T-helper 1 cell treated with Interleukin-12 subunit alpha and Interleukin-12 subunit beta and Interleukin-4 antibody, amounts not matched to agents 30 ng/mL and 1 ng/mL, for 36 hours (primary cell): ENCODE results near the gene HAUS8. TPM values are rescaled to one million over a fixed set of nuclear protein-coding genes. Genes with fewer than 3 reads are reported as not detected.
"Not testable (repeated sequence)": the region's sequence is repeated elsewhere in the genome, so short reads cannot be mapped to it uniquely, and the experiment has no call there.

Experiments
- intact Hi-C: fragments of 100-400 bp; cut with micrococcal nuclease; formaldehyde crosslinking; loops from one replicate; pipeline ENCODE4 v1.15.1; 2024
- total RNA-seq: library from RNA; stranded (reverse); gene quantifications from 2 replicates; pipeline ENCODE4 v1.2.3, GENCODE V29; 2022

HAUS8 gene
- total RNA-seq, 1 donor from 2014 or later: 22.8 TPM

DNA sequence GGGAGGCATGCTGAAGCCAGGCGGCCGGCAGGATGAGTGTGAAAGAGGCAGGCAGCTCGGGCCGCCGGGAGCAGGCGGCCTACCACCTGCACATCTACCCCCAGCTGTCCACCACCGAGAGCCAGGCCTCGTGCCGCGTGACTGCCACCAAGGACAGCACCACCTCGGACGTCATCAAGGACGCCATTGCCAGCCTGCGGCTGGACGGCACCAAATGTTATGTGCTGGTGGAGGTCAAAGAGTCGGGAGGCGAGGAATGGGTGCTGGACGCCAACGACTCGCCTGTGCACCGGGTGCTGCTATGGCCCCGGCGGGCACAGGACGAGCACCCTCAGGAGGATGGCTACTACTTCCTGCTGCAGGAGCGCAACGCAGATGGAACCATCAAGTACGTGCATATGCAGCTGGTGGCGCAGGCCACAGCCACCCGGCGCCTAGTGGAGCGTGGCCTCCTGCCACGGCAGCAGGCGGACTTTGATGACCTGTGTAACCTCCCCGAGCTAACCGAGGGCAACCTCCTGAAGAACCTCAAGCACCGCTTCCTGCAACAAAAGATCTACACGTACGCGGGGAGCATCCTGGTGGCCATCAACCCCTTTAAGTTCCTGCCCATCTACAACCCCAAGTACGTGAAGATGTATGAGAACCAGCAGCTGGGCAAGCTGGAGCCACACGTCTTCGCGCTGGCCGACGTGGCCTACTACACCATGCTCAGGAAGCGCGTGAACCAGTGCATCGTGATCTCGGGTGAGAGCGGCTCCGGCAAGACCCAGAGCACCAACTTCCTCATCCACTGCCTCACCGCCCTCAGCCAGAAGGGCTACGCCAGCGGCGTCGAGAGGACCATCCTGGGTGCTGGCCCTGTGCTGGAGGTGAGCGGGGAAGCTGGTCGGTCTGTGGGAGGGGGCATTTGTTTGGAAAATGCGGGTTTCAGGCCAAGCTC lies 26.7 kb upstream of the HAUS8 start:
- intact Hi-C loops: no loop called here

GRCh38 chr19:17098326-17098725 lies 23.1 kb upstream of the HAUS8 start:
- intact Hi-C loops: no loop called here

DNA sequence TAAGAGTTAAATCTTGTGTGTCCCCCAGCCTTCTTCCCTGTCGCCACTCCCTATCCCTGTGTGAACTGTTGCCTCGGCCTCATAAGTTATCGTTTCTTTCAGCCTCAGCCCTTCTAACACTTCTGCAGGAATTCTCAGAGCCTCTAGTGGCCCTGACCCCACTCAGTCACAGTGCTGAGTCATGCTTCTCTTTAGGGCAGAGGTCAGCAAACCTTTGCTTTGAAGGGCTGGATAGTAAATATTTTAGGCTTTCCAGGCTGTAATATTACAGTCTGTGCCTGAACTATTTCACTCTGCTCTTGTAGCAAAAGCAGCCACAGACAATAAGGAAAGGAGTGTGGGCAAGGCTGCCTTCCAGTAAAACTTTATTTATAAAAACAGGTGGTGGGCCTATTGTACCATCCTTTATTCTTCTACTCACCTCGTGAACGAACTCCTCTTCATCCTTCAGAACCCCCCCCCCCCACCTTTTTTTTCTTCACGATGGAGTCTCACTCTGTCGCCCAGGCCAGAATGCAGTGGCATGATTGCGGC lies 22.4 kb upstream of the HAUS8 start:
- intact Hi-C loops: no loop called here

GRCh38 chr19:17095141-17095919 lies 20.1 kb upstream of the HAUS8 start:
- intact Hi-C loops: no loop called here

GRCh38 chr19:17094694-17095093 lies 19.4 kb upstream of the HAUS8 start:
- intact Hi-C loops: not testable (repeated sequence)

- intact Hi-C loops: no loop called here
These were observed 17.4 kb upstream of the HAUS8 start for GRCh38 chr19:17092696-17093095.

DNA sequence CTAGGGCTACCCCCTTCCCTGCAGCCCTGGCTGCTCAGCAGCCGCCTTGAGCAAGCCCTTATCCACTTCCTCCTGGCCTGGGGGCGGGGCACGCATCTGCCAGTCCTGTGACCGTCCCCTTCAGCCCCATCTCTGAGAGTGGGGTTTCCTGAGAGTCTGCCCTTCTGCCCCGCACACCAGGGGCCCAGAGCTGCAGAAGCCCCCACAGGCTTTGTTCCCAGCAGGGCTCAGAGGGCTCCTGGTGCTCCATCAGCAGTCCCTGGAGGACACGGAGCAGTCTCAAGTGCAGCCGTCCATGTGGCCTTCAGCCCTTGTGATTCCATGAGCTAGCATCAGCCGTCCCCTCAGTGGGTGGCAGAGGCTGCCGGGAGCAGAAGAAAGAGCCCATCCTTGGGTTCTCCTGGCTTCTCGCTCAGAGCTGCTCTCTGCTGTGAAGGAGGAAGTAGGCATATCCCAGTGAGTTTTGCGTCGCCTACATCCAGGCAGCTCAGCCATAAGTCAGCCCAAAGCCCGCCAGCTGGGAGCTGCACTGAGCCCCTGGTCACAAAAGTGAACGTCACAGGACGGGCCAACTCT lies 16.6 kb upstream of the HAUS8 start:
- intact Hi-C loops: no loop called here

GRCh38 chr19:17090583-17090982 lies 15.3 kb upstream of the HAUS8 start:
- intact Hi-C loops: no loop called here

GRCh38 chr19:17088552-17088951 lies 13.3 kb upstream of the HAUS8 start:
- intact Hi-C loops: no loop called here

DNA sequence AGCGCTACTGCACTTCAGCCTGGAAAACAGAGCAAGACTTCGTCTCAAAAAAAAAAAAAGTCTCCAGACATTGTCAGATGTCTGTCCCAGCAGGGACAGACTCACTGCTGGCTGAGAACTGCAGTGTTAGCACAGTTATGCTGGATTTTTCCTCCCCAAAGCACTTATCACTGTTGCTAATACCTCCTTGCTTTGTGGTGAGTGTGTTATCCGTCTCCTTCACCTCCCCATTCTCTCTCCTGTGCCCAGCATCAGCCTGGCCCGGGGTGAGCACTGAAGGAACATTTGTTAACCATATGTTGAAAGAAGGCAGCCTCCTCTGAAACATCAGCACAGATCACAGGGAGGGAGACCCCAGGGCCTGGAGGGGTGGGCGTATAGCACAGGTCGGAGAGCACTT lies 11.6 kb upstream of the HAUS8 start:
- intact Hi-C loops: no loop called here

DNA sequence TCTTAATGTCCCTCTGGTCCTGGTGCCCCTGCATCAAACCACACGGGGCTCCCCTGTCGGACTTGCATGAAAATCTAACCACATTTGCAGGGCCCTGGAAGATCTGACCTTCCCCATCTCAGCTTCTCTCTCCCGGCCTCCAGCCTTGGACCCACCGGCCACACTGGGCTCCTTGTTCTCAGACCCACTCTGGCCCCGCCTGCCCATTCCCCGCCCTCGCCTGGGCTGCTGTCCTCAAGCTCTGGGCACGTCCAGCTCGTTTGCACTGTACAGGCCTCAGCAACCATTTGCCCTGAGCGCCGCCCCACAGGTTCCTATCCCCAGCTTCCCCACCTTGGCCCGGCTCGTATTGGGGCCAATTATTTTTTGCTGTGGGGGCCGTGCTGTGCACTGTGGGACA lies 10.9 kb upstream of the HAUS8 start:
- intact Hi-C loops: no loop called here

DNA sequence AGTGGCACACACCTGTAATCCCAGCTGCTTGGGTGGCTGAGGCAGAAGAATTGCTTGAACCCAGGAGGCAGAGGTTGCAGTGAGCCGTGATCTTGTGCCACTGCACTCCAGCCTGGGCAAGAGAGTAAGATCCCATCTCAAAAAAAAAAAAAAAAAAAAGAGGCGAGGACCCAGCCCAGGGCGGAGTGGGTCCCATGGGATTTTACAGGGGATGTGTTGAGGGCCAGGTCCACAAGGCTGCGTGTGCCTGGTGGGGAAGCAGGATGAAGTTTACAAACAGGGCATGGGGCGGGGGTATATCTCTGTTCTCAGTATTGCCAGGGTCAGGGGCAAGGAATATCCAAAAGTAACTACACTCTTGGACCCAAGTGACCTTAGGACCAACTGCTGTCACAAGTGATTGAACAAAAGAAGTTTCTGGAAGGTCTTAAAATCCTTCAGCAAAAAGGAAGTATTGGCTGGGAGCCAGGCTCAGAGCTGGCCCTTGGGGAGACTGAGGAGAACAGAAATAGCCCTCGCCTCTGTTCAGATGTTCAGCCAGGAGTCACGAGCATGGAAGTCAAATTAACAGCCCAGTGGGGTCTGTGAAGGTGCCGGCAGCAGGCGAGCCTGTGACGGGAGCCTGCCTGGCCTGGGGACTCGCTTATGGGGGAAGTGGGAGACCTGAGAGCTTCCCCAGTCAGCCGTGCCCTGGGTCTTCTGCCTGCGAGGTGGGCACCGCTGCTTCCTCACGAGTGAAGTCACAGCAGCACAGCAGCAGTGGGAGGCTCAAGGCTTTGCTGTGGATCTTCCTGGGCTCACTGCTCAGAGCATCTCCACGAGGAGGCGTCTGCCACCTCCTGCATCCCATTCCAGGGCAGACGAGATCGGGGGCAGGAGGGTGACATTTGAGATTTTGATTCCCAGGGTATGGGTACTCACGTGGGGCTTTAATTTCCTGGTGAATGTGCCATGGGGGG lies 6.7 kb upstream of the HAUS8 start:
- intact Hi-C loops: no loop called here

DNA sequence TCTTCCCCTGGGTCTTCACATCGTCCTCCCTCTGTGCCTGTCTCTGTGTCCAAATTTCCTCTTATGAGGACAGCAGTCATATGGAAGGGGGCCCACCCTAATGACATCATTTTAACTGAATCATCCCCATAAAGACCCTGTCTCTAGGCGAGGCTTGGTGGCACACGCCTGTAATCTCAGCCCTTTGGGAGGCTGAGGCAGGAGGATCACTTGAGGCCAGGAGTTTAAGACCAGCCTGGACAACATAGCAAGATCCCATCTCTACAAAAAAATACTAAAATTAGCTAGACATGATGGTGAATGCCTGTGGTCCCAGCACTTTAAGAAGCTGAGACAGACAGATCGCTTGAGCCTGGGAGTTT lies 5.2 kb upstream of the HAUS8 start:
- intact Hi-C loops: loop anchor here (1.0 kb wide), 1 partner anchor 9 kb away; no protein-coding TSS in a partner anchor

DNA sequence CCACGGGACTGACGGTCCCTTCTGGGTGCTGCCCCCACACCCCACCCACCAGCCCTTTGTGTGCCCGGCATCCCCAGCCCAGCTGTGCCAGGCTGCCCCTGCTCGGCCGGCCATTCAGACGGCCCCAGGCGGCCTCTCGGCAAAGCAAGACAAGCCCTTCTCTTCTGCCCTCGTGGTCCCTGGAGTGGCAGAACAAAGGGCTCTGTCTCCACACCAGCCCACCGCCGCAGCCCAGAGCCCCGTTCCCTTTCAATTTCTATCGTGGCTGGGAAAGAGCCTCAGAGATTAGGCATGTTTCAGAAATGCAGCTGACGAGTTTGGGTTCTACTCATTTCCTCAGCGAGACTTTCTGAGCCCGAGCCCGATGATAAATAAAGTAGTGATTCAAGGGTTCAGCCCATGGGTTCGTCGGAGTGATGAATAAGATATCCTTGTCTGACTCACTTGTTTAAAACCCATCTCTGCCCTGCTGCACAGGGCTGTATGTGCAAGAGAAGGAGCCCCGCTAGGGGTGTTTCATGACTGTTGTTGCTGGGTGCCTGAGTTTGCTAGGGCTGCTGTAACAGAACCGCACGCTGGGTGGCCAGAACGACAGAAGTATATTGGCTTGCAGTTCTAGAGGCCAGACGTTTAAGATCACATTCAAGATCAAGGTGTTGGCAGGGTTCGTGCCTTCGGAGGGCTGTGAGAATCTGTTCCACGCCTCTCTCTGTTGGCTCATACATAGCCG lies 4.6 kb upstream of the HAUS8 start:
- intact Hi-C loops: loop anchor here (1.0 to 5.0 kb wide), 3 partner anchors 9 to 1953 kb away; partner anchors contain the start of gene EPS15L1

DNA sequence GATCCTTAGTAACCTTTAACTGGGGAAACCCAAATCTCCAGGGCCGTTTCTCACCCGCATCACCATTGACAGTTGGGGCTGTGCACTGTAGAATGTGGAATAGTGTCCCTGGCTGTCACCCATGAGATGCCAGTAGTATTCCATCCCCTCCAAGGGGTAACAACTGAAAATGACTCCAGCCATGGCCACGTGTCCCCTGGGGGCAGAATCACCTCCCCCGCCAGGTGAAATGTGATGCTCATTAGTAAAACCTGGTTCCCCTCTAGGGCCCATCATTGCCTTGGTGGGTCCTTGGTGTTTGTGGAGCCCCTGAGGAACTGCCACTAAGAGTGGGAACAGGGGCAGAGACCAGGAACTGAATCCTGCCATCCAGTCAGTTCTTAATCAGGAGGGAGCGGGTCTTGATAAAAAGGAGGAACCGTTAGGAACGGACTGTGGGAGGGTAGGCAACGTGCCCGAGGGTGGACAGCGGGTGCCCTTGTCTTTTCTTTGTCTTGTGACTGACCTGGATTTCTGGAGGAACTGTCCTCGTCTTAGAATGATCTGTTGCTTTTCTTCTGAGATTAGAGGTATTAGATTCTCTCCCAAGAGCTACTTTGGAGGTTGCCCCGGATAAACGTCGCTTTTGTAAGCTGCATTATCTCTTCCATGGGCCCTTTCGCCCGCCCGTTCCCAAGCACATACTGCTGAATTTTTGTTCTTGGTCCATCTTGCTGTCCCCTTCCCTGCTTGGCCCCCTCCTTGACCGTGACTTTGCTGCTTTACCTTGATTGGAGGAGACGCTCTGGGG lies 3.9 kb upstream of the HAUS8 start:
- intact Hi-C loops: loop anchor here (5.0 kb wide), 2 partner anchors 607 to 1952 kb away; partner anchors contain the start of gene EPS15L1

DNA sequence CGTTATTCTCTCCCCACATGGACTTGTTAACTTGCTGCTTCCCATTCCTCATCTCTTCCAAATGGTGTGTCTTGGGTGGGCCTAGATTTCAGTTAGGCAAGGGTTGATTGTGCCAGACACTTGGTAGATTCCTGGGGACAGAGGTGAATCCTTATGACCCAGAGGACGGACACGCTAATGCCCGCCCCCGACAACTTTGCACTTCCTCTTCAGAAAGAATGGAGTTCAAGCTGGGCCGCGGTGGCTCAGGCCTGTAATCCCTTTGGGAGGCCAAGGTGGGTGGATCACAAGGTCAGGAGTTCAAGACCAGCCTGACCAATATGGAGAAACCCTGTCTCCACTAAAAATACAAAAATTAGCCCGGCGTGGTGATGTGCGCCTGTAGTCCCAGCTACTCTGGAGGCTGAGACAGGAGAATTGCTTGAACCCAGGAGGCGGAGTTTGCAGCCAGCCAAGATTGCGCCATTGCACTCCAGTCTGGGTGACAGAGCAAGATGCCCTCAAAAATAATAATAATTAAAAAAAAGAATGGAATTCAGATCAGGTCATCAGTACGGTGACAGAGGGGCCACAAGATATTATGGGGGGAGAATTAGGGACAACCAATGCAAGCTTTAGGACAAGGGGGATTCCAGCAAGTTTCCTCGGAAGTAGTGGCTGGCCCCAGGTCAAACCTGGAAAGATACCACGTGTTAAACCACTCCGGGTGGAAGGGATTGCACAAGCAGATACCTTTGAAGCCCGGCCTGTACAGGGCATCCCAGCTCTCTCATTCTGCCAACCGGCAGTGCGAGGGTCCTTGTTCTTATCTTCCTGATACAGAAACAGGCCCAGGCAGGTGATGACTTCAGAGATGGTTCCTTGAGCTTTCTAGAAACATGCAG lies 3.0 kb upstream of the HAUS8 start:
- intact Hi-C loops: loop anchor here (5.0 kb wide), 2 partner anchors 606 to 1951 kb away; partner anchors contain the start of gene EPS15L1

GRCh38 chr19:17077447-17078028 lies 2.3 kb upstream of the HAUS8 start:
- intact Hi-C loops: loop anchor here (2.0 to 5.0 kb wide), 3 partner anchors 71 to 1950 kb away; partner anchors contain the start of gene EPS15L1
